Raji (cell line): ENCODE results near the gene DLG2.

Source experiments
- POLR2A ChIP-seq: IDR thresholded peaks from 2 replicates; pipeline ENCODE4 v1.6.1; 2011; ENCODE audit warnings: low read depth, low read length, control low read depth; ENCODE audit not compliant: insufficient read depth

Gene DLG2

DNA sequence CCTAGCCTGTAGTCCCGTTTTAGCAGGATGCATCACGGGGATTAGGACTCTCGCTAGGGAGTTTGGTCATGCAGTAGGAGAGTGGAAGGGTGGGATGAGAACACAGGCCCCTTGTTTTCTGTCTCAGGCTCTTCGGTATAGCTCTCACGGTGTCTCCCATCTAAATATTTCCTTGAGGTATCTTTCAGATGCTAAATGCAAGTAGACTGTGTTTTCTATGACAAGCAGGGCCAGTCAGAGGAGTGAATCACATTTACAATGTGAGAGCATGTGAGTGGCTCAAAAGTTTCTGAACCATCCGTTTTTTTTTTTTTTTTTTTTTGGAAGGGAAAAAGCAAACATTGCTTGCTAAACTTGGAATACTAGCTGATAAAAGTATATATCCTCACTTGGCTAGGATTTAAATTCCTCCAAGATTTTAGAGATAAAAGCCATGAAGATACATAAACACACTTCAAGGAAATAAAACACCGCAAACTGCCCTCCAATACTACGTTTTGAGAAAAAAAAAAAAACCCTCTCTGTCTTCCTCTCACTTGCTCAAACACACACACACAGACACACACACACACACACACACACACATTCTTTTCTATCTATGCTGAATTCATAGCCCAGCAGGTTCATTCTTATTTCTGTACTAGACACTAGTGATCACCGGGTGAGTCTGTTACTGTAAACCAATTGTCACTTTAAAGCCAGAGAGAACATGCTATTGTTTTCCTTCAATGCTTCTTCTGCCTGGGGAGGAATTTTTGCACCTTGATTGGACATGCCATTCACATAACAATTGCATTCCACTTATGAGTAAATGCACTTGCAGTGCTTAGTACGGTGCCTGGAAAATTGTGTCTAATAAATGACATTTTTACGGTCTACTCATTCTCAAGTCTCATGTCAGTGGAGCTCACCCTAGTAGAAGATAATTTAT is 2116.3 kb downstream of the DLG2 start:
- no peak for TF ChIP-seq POLR2A

DNA sequence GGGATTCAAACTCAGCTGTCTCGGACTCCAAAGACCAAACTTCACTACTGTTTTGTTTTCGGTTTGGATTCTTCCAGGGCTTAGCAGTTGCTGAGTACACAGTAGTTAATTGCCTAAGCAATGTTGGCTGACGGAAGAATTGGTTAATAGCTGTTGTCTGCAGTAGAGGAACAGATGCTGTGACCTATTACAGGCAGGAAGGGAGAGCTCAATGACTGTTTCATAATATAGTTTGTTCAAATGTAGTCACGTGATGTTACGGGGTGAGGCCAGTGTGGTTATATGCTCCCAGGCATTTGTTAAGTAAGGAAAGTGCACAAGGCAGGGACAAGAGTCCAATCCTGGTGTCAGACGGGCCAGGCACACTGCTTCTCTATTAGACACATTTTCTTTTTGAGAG is 2118.3 kb downstream of the DLG2 start:
- no peak for TF ChIP-seq POLR2A

DNA sequence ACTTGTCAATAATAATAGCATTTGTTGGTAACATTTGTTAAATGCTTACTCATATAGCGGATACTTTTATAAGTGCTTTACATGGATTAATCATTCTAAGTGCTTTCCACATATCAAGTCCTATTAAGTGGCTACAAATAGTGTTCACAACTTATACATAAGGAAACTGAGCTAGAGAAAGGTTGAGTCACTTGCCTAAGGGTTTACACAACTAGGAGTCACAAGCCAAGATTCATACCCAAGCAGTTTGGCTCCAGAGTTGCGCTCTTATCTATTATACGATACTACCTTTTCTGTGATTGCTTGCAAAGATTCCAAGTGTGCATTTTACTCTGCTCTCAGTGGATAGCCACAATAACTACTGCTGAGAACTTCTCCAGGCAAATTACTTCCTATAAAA is 2125.1 kb downstream of the DLG2 start:
- no peak for TF ChIP-seq POLR2A

DNA sequence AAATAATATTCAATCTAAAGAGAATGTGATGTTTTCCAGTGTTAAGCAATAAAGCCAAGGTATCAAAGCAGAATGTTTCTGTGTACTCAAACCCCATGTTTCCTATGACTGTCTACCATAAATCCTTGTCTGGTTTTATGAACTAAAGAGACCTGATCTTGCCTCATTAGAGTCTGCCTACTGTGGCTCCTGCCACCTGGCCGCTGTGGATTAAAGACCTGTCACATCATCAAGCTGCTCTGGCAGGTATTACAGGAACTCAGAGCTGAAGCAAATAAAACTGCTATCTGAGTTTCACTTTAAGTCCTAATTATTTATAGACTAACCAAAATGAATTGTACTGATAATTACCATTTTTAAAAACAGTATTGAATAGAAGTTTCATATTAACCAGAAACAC is 2133.2 kb downstream of the DLG2 start:
- TF ChIP-seq POLR2A, result no peak

DNA sequence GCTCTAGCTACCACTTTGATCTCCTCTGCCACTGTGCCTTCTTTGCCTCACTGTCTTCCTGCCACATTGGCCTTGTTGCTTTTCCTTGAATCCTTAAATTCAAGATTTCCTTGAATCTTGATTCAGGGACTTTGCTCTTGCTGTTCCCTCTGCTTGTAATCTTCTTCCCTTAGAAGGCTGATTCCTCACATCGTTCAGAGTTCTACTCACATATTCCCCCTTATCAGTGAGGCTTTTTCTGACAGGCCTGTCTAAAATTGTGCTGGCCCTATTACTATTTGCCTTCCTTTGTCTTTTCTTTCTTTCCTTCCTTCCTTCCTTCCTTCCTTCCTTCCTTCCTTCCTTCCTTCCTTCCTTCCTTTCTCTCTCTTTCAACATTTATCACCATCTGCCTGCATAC is 2134.1 kb downstream of the DLG2 start:
- TF ChIP-seq POLR2A, result no peak

DNA sequence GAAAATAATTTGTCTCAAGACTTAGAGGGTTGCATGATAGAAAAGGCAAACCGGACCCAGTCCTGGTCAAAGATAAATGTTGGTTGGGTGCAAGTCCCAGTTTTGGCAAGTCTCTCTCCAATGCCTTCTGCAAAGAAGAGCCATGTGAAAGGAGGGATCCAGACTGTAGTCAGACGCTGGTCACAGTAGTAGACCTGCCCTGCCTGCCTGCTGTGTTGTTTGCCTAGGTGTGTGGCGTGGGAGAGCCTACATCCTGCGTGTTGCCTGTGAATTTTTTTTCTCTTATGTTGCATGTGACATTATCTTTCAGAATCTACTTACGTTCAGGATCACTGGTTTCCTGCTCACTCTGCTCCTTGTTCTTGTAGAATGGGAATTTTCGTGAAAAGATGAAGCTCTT is 2143.3 kb downstream of the DLG2 start:
- TF ChIP-seq POLR2A, result no peak

DNA sequence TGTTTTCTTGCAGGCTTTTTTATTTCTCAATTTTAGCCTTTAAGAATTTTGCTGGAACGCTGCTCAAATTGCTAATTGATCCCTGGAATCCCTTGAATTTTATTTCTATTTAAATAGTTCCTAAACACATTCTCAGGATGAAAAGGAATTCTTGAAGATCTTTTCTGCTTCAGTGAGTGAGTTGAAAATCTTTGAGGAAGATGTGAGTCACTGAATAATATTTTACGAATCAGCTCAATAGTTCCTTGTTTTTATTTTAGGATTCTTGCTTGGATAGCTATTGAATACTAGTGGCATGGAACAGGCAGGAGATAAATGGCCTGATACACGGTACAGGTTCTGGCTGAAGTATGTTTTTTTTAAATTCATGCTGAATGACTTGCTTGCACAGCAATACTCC is 2146.3 kb downstream of the DLG2 start:
- TF ChIP-seq POLR2A, result no peak

DNA sequence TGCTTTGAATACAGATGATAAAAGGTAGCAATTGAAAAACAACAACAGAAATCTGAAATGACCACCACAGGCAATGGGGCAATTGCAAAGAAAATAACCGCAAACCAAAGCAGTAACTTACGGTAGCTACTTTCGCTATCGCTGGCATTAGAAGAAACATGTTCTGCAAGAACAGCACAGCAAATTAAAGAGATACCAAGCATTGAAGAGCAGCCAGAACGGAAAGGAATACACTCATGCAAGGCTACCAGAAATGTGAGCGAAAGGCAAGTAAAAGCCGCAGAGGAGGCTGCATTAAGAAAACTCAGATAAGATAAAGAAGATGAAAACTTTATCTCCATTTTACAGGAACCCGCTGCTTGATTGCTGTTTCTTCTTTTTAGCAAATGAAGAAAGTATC is 2146.9 kb downstream of the DLG2 start:
- no peak for TF ChIP-seq POLR2A

DNA sequence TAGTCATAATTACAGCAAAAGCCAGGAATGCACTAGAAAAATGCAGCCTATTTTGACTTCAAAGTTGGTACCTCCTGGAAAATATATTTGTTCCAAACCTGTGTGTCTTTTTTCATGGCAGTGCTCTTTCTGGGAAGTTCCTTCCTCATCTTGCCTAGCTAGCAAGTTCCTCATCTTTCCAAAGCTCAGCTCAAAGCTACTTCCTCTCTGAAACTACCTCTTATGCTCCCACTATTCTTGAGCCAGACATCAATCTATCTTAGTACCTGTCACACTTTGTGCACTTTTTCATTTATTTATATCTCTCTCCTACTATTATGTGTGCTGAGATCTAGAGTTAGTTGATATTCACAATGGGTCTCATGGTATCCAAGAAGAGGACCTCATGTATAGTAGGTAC is 2149.4 kb downstream of the DLG2 start:
- TF ChIP-seq POLR2A, result no peak

DNA sequence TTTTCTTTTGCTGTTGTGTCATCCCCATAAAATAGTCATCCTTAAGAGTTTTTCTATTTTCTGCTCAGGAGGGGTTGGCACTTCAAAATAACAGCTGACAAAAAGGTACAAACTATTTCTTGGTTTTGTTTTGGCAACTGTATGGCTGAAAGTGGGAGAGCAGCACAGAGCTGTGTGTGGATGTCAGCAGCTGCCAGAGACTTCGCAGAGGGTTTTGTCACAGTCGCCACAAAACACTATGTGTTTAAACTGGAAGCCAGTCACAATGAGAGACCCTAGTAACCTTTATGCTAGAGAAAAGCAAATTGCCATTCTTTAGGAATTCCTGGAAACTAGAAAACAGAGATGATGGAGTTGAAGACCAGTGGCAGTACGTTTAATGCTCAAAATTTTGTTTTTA is 2151.4 kb downstream of the DLG2 start:
- TF ChIP-seq POLR2A, result no peak

DNA sequence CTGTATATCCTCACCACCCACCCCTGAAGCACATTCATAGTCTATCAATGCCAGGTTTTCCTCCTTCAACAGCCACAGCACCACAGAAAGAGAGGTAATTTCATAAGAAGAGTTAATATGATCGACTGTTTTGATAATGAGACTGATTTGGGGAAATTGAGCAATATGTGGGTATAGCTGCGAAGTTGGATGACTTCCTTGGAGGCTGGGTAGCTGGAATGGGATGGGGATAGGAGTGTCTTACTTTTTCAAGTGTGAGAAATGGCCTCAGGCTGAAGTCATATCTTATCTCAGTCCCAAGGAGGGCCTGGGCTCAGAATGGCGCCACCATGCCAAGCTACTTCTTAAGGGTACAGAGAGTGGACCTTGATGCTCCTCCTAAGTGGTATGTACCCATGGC is 2153.4 kb downstream of the DLG2 start:
- TF ChIP-seq POLR2A, result no peak

DNA sequence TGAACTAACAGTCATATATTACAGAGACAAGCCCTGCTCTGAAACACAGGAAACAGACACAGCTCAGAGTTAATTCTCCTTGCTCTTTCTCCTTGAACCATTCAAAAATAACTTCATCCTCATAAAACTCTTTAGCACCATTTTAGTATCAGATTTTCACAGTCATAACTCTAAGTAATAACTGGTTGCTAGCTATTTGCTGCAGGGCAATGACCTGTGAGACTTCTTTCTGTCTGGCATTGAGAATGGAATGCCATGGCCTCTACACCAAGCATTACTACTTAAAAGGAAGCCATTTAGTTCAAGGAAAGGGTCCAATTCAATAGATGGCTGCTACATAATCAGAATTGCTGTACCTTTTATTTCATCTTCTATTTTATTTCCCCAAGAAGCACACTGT is 2154.3 kb downstream of the DLG2 start:
- no peak for TF ChIP-seq POLR2A

DNA sequence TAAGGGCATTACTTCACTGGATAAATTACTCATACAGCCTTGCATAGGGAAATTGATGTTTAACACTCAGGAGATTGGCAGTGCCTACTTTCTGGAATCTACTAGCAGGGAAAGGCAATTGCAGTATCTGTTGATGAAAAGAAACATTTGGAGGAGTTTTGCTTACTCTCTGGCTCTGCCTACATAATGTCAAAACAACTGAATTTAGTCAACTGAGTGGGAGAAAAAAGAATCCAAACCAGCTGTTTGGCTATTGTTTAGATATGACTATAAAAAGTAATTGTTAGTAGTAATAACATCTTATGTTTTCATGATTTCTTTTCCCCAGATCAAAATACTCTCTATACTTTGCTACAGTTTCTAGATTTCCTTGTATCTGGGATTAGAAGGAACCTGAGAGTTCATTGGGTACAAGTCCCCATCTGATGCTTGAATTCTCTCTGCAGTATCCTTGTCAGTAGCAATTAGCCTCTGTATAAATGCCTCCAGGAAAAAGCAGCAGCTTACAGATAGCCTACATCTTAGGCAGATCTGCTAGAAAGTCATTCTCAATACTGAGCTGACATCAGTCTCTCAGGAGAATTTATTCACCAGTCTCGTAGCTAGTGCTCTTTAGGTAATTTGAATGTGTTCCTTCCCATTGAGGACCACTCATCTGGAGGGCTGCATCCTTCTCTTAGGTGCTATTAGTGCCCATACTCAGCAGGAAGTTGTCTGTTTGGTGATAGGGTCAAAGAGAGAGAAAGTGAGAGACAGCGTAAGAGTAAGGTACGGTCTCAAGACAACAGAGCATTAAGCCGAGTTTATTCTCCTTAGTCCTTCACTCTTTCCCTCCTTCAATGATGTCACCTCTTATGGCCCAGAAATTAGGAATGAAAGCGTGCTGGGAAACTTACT is 2155.1 kb downstream of the DLG2 start:
- no peak for TF ChIP-seq POLR2A

DNA sequence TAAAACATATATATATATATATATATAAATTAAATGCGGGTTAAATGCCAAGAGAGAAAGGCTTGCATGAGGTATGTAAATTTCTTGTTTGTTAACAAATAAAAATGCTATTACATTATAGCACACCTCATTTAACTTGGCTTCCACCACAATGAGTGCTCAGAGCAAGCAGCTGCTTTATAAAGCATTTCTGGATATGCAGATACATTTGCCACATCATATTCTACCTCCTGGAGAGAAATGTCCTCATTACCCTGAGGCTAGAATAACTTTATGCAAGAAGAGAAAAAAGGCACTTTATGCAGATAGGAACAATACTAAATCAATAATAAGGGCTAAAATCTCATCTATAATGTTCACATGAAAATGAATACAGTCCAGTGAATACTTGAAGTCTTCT is 2159.3 kb downstream of the DLG2 start:
- no peak for TF ChIP-seq POLR2A

DNA sequence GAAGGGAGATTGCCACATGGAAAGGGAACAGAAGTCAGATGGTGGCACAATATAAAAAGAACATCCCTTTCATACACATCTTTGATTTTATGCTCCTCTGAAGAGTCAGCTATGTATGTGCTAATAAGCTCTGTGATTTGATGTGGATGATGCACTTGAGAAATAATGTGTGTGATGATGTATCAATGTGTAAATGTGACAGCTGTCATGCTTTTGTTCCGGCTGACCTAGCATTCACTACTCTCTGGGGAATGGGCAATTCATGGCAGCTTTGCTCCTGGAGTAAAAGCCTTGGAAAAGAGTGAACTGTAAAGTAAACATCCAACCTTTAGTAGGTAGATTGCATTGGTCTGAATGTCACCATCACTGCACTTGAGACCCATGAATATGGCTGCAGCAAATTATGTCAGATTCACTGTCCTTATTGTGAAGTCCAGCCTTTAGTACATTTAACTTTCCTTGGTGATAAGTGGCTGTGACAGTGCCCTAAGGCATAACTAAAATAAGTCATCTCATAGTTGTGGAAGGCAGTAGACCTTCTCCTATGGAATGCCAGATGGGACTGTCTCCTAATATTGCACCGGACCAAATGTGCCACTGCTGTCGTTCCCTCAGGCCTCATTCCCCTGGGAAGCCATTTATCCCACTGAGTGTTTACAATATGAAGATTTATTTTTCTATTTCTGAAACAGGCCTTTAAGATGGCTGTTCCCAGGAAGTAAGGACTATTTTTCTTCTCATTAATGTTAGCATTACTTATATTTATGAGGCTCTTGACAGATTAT is 2162.8 kb downstream of the DLG2 start:
- TF ChIP-seq POLR2A, result no peak

DNA sequence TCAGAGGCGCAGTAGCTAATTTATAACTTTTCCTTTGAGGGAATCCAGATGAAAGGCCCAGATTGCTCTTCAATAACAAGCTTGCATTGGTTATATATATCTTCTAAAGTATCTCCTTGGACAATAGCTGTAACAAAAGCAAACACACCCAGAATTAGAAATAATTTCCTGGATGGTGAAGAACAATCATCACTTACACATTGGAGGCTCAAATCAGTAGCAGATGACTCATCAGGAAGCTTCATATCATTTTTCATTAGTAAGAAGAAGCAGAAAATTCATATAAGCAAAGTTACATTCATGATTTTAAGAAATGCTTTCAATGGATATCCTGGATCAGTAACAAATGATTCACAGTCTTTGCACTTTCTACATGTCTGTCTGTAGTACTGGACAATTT is 2167.3 kb downstream of the DLG2 start:
- TF ChIP-seq POLR2A, result no peak

DNA sequence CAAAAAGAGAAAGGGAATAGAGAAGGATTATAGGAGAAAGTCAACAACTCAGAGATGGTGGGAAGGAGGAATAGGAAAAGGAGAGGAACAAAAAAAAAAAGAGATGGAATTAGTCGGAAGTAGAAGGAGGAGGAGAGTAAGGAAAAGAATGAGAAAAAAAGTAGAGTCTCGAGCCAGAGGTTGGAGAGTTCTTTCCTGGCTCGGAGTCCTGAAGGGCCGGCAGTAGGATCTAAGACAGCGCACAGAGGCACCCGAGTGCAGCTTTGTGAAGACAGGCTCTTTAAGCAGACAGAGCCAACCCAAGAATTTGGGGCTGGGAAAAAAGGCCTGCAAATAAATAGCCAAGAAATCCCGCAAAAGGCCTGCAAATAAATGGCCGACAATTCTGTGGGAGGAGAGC is 2170.6 kb downstream of the DLG2 start:
- TF ChIP-seq POLR2A, result no peak
